Stimulated activated CD8-positive, alpha-beta memory T cell treated with anti-CD3 and anti-CD28 coated beads, Interleukin-2, amount 100 ng/mL, for 48 hours (primary cell): Measurements from ENCODE around the gene FAM149B1.
"Not testable (repeated sequence)": the region's sequence is repeated elsewhere in the genome, so short reads cannot be mapped to it uniquely, and the experiment has no call there.

Experiments
- DNase-seq, 2 donors: peaks; one replicate each; pipeline ENCODE4 v3.0.0-alpha.2; 2020; ENCODE audit warnings: low read depth in 2 of 2

Gene FAM149B1

GRCh38 chr10:73167783-73168464, at the start of gene FAM149B1, which contains the start of gene ECD:
Gene FAM149B1 (plus strand): TSS chr10:73168119. CDS start chr10:73168340, 221 bp downstream.
Gene ECD (minus strand): TSS chr10:73168008. CDS start chr10:73163937, 4,071 bp downstream.
- peak; percentile 87 to 93 for DNase-seq

DNA sequence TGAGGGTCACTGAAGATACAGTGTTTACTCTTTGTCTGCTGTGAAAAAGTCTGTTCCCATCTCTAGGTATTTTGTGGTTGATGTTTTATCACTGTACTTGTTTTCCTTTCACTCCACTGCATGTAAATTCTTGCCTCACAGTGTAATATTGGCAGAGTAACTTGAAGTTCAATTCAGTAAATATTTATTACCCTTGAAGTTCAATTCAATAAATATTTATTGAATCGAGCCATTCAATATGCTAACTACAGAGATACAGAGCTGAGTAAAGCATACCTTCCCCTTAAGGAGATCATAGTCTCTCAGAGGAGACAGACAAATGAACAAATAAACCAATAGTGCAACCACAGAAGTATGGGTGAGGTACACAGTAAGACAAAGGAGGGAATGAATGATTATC, 48.5 kb upstream of the FAM149B1 start:
- no peak for DNase-seq

DNA sequence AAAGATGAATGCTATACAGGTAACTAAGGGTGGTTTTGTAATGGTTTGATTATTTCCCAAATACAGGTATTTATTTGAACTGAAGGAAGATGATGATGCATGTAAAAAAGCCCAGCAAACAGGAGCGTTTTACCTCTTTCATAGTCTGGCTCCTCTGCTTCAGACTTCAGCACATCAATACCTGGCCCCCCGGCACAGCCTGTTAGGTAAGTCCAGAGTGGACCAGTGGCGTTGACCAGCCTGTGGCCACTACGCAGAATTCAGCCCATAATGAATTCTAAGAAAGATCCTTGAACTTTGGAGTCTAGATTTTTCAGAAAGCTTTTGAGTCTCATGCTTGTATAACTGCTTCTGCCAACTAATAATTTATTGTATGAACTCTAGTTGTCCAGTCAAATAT, 48.0 kb upstream of the FAM149B1 start:
- DNase-seq, result no peak

DNA sequence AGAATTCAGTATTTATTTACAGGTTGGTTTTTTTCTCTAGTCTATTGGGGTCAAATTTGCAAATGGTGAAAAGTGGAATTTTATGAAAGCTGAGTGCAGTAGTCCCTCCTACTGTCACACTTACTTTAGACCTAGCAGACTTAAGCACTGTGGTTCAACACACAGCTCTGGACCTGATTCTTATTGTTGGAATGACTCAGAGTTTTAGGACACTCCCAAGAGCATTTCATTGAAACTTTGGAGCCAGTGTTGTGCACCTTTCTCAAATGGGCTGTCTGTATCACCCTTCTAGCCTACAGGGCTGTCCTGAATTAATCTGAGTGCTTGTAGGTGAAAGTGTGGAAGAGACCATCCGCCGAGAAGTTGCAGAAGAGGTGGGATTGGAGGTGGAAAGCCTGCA, 41.6 kb upstream of the FAM149B1 start:
- DNase-seq, result no peak

- DNase-seq, result no peak
Observed at GRCh38 chr10:73131301-73131700, 36.6 kb upstream of the FAM149B1 start.

DNA sequence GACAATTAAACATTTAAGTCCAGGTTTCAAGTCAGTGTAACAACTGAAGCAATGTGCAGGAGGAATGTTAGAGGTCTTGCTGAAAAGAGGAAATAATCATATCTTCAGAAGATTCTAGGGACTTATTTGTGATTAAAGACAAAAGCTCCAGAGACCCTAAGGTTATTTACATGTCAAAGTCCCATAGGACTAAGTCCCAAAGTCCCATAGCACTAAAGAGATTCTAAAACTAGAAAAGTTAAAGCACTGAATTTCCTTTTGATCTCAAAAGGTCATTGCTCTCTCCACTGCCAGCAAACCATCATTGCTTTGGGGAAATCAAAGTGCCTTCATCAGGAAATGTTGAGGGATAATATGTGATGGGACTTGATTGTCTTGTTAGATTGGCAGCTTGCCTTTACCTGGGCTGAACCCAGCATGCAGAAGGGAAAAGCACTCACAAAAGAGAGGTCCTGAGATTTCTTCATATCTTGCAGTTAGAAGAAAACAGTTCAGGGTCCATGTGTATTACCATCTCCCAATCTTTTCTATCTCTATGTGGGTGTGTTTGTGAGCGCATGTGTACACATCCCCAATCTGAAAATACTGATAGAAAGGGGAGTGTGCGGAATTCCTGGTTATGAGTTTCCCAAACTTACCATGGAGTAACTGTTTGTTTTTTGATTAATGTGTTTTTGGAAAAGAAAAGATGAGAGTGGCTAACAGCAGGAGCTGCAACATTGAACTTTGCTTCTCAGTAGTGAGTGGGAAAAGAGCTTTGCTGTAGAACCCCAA, 35.8 kb upstream of the FAM149B1 start:
- no peak for DNase-seq

GRCh38 chr10:73134727-73135126, 33.2 kb upstream of the FAM149B1 start:
- no peak for DNase-seq

DNA sequence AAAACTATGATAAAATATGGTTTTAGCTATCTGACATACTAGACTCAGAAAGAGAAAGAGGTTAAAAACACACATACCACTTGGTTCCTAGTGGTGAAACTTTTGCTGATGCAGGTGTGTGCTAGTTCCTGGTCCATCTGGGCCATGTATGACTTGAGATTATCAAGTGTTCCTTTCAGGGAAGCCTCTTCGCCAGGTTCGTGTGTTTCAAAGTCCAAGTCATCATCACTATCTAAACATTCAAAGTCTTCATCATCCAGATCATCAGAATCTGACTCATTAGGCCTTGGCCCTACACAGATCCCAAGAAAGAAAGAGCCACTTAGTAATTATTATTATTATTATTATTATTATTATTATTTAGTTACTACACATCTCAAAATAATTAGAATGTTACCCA, 31.3 kb upstream of the FAM149B1 start:
- DNase-seq, result no peak

DNA sequence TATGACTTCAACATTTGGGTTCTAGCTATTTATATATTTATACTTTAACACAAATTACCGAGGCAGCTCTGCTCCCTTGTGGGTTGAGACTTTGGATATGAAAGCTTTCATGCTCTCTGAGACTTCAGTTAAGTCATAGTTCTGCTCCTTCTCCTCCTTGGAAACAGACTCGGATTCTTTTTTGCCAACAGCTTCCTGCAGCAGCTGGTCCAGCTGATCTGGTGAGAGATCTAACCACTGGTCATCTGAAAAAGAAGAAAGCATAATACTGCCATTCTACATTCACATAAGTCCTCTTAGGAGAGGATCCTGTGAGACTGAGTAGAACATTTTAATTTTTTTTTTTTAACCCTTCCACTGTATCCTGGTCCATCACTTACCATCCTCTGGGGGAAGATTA, 28.7 kb upstream of the FAM149B1 start:
- DNase-seq, result no peak

DNA sequence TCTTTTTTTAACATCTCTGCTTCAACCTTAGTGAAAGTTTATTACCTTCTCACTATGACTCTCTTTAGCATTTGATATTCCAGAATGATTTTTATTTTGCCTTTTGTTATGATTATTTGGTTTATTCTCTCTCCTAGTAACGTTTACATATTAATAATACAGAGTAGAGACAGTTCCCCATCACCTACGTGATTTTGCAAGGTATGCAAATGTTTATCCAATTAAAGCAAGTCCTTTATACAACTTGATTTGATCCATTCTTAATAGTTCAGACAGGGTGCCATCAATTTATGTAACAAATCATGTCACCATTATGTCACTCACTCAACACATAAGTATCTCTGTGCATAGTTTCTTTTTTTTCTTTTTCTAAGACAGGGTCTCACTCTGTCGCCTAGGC, 26.3 kb upstream of the FAM149B1 start:
- no peak for DNase-seq

DNA sequence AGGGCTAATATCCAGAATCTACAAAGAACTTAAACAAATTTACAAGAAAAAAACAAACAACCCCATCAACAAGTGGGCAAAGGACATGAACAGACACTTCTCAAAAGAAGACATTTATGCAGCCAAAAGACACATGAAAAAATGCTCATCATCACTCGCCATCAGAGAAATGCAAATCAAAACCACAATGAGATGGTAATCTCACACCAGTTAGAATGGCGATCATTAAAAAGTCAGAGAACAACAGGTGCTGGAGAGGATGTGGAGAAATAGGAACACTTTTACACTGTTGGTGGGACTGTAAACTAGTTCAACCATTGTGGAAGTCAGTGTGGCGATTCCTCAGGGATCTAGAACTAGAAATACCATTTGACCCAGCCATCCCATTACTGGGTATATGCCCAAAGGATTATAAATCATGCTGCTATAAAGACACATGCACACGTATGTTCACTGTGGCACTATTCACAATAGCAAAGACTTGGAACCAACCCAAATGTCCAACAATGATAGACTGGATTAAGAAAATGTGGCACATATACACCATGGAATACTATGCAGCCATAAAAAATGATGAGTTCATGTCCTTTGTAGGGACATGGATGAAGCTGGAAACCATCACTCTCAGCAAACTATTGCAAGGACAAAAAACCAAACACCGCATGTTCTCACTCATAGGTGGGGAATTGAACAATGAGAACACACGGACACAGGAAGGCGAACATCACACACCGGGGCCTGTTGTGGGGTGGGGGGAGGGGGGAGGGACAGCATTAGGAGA, 17.1 kb upstream of the FAM149B1 start:
- not testable (repeated sequence) for DNase-seq

DNA sequence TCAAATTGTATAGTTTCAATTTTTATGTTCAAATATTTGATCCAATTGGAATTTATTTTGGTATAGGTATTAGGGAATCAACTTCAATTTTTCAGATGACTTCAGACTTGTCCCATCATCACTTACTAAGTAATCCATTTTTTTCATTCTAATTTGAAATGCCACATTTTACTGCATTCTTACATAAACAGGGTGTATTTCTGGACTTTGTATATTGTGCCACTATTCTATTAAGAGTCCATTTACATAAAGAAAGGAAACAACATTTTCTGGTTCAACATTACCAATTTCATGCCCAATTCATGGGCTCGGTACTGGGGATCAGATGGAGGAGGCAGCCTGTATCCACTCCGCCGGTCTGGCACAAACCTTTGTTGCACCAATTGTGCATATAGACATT, 15.9 kb upstream of the FAM149B1 start:
- no peak for DNase-seq

DNA sequence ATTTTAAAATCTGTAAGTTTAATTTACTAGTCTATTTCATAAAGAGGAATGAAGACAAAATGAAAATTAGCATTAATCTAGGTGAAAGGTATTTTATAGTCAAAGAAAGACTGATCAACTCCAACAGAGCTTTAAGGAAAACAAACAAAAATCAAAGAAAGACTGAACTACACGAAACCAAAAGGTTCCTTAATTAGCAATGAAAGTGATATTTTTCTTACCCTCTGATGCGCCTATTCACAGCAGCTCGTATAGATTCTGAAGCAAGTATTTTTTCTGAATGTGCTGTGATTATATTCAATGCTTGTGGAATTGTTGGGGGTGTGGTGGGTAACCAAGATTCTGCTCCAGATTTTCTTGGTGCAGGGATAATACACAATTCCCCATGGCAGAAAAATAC, 11.9 kb upstream of the FAM149B1 start:
- DNase-seq, result no peak

GRCh38 chr10:73159038-73159648, 8.8 kb upstream of the FAM149B1 start:
- peak; percentile 12 to 20 for DNase-seq

DNA sequence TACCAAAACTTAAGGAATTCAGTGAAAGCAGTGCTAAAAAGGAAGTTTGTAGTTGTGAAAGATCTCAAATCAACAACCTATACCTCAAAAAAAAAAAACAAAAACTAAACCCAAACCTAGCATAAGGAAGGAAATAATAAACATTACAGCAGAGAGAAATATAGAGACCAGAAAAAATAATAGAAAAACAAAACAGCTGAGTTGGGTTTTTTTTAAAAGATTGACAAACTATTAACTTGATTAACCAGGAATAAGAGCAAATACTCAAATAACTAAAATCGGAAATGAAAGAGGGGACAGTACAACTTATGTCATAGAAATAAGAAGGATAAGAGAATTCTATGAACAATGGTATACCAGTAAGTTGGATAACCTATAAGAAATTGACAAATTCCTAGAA, 6.8 kb upstream of the FAM149B1 start:
- DNase-seq, result no peak

- no peak for DNase-seq
Observed at GRCh38 chr10:73161662-73162061, 6.3 kb upstream of the FAM149B1 start.

DNA sequence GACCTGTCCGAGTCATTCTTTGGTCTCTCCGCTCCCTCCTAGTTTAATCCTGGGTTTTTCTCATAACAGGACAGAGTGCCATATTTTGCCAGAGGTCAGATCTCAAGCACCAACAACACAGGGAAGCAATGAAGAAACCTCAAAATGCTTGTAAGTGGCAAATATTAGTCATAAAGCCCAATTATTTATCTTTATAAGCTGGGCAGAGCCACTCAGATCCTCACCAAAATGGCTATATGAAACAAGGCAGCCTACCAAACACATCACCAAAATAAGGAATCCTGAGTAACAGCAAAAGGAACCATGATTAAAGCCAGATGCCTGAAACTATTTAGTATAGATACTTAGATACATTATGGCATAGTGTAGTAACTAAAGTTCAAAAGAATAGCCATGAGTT, 4.8 kb upstream of the FAM149B1 start:
- no peak for DNase-seq

GRCh38 chr10:73166972-73167371, 947 bp upstream of the FAM149B1 start:
- DNase-seq, result no peak

DNA sequence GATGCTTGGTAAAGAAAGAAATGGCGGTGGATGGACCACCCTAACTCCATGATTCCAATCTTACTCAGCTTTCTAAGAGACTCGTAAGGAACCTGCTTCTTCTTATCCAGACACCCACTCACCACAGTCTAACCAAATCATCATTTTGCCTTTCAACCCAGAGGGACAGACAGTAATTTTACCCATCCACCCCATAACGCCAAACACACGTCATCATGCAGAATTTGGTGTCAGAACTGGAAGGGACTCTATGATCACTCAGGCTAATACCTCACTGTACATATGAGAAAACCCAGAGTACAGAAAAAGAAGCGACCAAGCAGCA, 499 bp upstream of the FAM149B1 start:
- no peak for DNase-seq

GRCh38 chr10:73168465-73168803, 515 bp downstream of the FAM149B1 start:
- no peak for DNase-seq

DNA sequence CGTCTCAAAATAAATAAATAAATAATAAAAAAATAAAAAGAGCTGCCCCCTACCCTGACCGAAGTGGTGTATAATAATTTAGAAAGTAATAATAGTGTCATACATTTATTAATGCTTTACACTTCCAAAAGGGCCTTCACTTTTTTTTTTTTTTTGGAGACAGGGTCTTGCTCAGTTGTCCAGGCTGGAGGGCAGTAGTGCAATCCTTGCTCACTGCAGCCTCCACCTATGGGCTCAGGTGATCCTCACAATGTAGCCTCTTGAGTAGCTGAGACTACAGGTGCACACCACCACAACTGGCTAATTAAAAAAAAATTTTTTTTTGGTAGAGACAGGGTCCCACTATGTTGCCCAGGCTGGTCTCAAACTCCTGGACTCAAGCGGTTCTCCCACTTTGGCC, 1.4 kb downstream of the FAM149B1 start:
- DNase-seq, result no peak

- DNase-seq, result no peak
Observed at GRCh38 chr10:73172867-73173266, 4.9 kb downstream of the FAM149B1 start.
